Adrenal gland (tissue), 12 donors: ENCODE results near the gene PCNT. TPM values are rescaled to one million over a fixed set of nuclear protein-coding genes. Genes with fewer than 3 reads are reported as not detected.

Experiments
- DNase-seq, 7 donors: peaks; one replicate each; pipeline ENCODE4 v3.0.0-alpha.2; 2019 to 2020
- H3K27ac ChIP-seq, 5 donors: fragments of 200-600 bp; sonication (generic) in 4 of 5; 1 replicate in 3 of 5; 2 replicates in 2 of 5; pipeline versions ENCODE4 v1.5.1 to v1.8.0; 2016 to 2020; ENCODE audit warnings: mild to moderate bottlenecking in 1 of 5
- H3K27me3 ChIP-seq: fragments of 200-600 bp; 2 replicates; pipeline ENCODE4 v1.8.0; 2021
- H3K36me3 ChIP-seq, 2 donors: fragments of 200-600 bp; replicated peaks in 1 of 2; 1 replicate in 1 of 2; 2 replicates in 1 of 2; pipeline versions ENCODE4 v1.5.1 to v1.8.0; 2018 to 2022
- H3K4me1 ChIP-seq, 2 donors: fragments of 200-600 bp; replicated peaks in 1 of 2; 1 replicate in 1 of 2; 2 replicates in 1 of 2; pipeline versions ENCODE4 v1.5.1 to v1.8.0; 2018 to 2021
- H3K4me3 ChIP-seq, 4 donors: fragments of 200-600 bp; sonication (generic) in 3 of 4; one replicate each; pipeline ENCODE4 v1.5.1; 2016 to 2018
- H3K9me3 ChIP-seq, 3 donors: fragments of 200-600 bp; sonication (generic) in 1 of 3; replicated peaks in 1 of 3; 1 replicate in 2 of 3; 2 replicates in 1 of 3; pipeline versions ENCODE4 v1.5.1 to v1.8.0; 2016 to 2021
- CTCF ChIP-seq, 6 experiments: fragments of 450-650 bp in 4 of 6; fragments of 200-600 bp in 2 of 6; sonication (generic) in 1 of 6; IDR thresholded peaks; 1 replicate in 5 of 6; 2 replicates in 1 of 6; pipeline versions ENCODE4 v1.5.1 to v1.8.0; 2016 to 2021; ENCODE audit warnings: antibody characterized with exemption in 6 of 6, mild to moderate bottlenecking in 2 of 6, moderate library complexity in 1 of 6
- POLR2A ChIP-seq, 2 donors: fragments of 450-650 bp; IDR thresholded peaks; one replicate each; pipeline ENCODE4 v1.6.1; 2017; ENCODE audit warnings: antibody characterized with exemption in 2 of 2, mild to moderate bottlenecking in 2 of 2, moderate library complexity in 1 of 2
- WGBS, 4 donors: extraction: QIAGEN DNeasy Blood & Tissue Kit in 2 of 4; methylation state at CpG; one replicate each; pipeline versions ENCODE4 v1.1.5 to v1.1.7; 2013 to 2017; 5-methylcytosine and 5-hydroxymethylcytosine counted together
- intact Hi-C, 2 donors: fragments of 100-400 bp; cut with DNase I; formaldehyde crosslinking; loops; one replicate each; pipeline versions ENCODE4 v1.14.1 to v1.15.0; 2022 to 2023
- polyA plus RNA-seq, 3 donors: library from polyadenylated mRNA; stranded (reverse); fragments of 200-250 nt in 2 of 3; fragments of 350-450 nt in 1 of 3; fragmentation: Illumina TruSeq in 1 of 3; extraction: RNeasy Lipid Tissue Mini Kit (QIAGEN cat#74804) in 1 of 3; gene quantifications; one replicate each; pipeline ENCODE4 v1.2.3, GENCODE V29; 2013 to 2014
- total RNA-seq, 9 donors: library from RNA; depleted of rRNA in 4 of 9; stranded (reverse); fragments of >200 nt in 4 of 9; fragments of 120-200 nt in 1 of 9; fragmentation: NEBNext Ultra II Directional in 1 of 9; extraction: Animal tissue kit (Norgen Biotek cat#: 25700) in 1 of 9; gene quantifications; one replicate each; pipeline versions ENCODE4 v1.1.0 to v1.2.4, GENCODE V29; 2013 to 2023
- donor health status: healthy with polysubstance abuse.
- donor health status: Bipolar disorder and iron deficiency.
- donor health status: DM: yes; HTN: yes; CAD: no.
- donor health status: DM: no; HTN: no; CAD: no.
- donor health status: DM: no; HTN: no; CAD: no.
- donor health status: DM: yes; HTN: yes; CAD: no.

PCNT gene
- total and polyA plus RNA-seq, 12 donors = 14.0 to 46.6 (median 30.4) TPM

GRCh38 chr21:46410516-46410915, 86.6 kb downstream of the PCNT start:
- peaks cover 0 to 37% of the 10 kb centered on the region in 2 donors for H3K36me3 ChIP-seq
- no peak for DNase-seq
- H3K9me3 ChIP-seq = no peaks in the 10 kb centered on the region
- WGBS, 4 donors = 95 to 99% (median 97%) methylated on average over 9 of the region's 9 CpGs
- intact Hi-C loops = no loop called here
- H3K27me3 ChIP-seq = no peaks in the 10 kb centered on the region
- no peak overlapping the region for H3K4me3 ChIP-seq
- H3K4me1 ChIP-seq = no peaks in the 10 kb centered on the region
- no peak overlapping the region for H3K27ac ChIP-seq
- TF ChIP-seq POLR2A (IDR thresholded peaks at IDR 0.05) (no peak), CTCF (IDR thresholded peaks at IDR 0.05) (no peak)

GRCh38 chr21:46411236-46411635, 87.3 kb downstream of the PCNT start:
- WGBS, 4 donors = 81 to 95% (median 92%) methylated on average over 11 to 17 of the region's 17 CpGs
- no peak for DNase-seq
- H3K27ac ChIP-seq = no peak overlapping the region
- intact Hi-C loops = no loop called here
- H3K4me1 ChIP-seq = no peaks in the 10 kb centered on the region
- H3K27me3 ChIP-seq = no peaks in the 10 kb centered on the region
- no peaks in the 10 kb centered on the region for H3K9me3 ChIP-seq
- TF ChIP-seq POLR2A (IDR thresholded peaks at IDR 0.05) (no peak), CTCF (IDR thresholded peaks at IDR 0.05) (no peak)
- no peak overlapping the region for H3K4me3 ChIP-seq
- H3K36me3 ChIP-seq = peaks cover 0 to 42% of the 10 kb centered on the region in 2 donors

- intact Hi-C loops = no loop called here
- peaks cover 0 to 47% of the 10 kb centered on the region in 2 donors for H3K36me3 ChIP-seq
- TF ChIP-seq POLR2A (IDR thresholded peaks at IDR 0.05) (no peak), CTCF (IDR thresholded peaks at IDR 0.05) (no peak)
- no peaks in the 10 kb centered on the region for H3K9me3 ChIP-seq
- no peak overlapping the region for H3K27ac ChIP-seq
- H3K4me3 ChIP-seq = no peak overlapping the region
- WGBS, 4 donors = 77 to 92% (median 82%) methylated on average over 12 to 31 of the region's 31 CpGs
- no peaks in the 10 kb centered on the region for H3K27me3 ChIP-seq
- peak in 1 of 7 donors; percentile 17 for DNase-seq
- no peaks in the 10 kb centered on the region for H3K4me1 ChIP-seq
Measured at GRCh38 chr21:46411691-46412090, 87.7 kb downstream of the PCNT start.

GRCh38 chr21:46412521-46413364, 88.8 kb downstream of the PCNT start:
- 83 to 90% (median 87%) methylated on average over 31 to 33 of the region's 39 CpGs for WGBS, 4 donors
- Histone ChIP-seq H3K4me1 (no peaks in the 10 kb centered on the region), H3K27ac (no peak overlapping the region), H3K27me3 (no peaks in the 10 kb centered on the region), H3K36me3 (peaks cover 0 to 46% of the 10 kb centered on the region in 2 donors), H3K4me3 (no peak overlapping the region), H3K9me3 (no peaks in the 10 kb centered on the region)
- no peak for DNase-seq
- no peak for TF ChIP-seq POLR2A (IDR thresholded peaks at IDR 0.05)
- TF ChIP-seq CTCF (IDR thresholded peaks at IDR 0.05) = no peak
- intact Hi-C loops = no loop called here
